ENCODE measurements around the gene CDC37.
A peak's percentile ranks its signal among the peaks of the same experiment; 100 is the strongest.

The CDC37 gene

DNA sequence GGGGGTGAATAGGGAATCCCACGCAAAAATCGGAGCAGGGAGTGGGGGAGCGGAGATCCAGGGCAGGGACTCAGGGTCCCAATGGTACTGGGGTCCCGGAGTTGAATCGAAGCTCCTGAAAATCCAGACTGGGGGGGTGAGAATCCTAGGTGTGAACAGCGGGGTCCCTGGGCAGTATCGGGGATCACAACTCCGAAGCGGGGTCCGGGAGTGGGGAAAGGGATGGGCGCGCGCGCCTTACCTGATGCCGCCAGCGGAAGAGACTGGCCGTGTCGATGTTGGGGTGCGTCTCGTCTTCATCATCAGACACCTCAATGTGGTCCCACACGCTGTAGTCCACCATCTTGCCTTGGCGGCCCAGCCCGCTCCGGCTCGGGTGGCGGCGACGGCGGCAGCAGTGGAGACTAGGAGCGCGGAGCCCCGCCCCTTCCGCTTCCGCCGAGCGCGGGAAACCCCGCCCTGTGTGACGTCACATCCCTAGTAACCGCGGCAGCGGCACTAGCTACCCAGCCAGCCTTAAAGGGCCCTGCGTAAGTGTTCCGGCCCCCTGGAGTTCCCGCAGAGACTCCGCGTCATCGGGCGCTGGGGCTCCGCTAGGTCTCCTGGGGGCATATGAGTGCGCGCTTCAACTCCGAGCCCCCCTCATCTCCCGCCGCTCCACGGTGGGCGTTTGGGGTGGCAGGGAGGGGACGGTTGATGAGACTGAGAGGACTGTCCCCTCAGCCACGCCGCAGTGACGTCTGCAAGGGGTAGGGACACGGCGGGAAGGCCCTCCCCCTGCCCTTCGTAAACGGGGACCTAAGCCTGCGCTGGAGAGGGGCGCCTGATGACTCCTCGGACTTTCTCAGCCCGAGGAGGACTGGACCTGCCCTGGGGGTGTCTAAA lies at the start of gene CDC37:
CDC37 (minus strand) TSS at position 406 of the 885 bp plus-strand sequence; CDS start at position 343, 63 bp downstream.
- Mint-ChIP-seq H3K9me3 (no peaks in the 10 kb centered on the region), H3K4me3 (peak within 1 kb of the TSS; percentile 98), H3K27ac (peak within 1 kb of the TSS; percentile 97), H3K36me3 (ENCODE audit: low read depth) (peaks cover 46% of the 10 kb centered on the region), H3K4me1 (ENCODE audit: low read depth) (peaks cover 74% of the 10 kb centered on the region), H3K27me3 (no peaks in the 10 kb centered on the region)
- DNase-seq, result peak; percentile 99

DNA sequence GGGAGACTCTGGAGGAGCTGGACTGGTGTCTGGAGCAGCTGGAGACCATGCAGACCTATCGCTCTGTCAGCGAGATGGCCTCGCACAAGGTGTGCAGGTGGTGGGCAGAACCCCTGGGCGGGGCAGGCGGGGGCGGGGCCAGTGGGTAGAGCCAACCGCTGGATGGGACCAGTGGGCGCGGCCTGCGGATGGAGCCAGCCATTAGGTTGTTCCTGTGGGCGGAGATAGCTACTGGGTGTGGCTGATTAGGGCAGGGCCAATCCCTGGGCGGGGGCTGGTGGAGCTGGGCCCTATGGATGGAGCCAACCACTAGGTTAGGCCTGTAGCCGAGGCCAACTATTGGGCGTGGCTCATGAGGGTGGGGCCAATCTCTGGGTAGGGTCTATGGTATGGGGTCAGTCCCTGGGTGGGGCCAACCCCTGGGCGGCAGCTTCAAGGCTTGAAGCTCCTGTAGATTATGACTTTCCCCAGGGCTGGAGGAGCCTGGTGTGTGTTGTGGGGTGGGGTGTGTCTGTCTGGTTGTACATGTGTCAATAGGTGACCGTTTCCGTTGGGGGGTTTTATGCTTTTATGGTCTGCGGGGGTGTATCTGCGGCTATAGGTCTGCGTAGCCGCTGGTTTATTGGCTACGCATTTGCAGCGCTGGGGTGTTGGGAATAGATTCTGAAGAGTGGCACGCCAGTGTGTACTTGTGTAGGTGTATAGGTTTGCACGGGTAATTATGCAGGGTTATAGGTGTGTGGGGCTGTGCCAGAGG lies 47.7 kb upstream of the CDC37 start:
- Mint-ChIP-seq H3K4me1 (ENCODE audit: low read depth) (peaks cover 2% of the 10 kb centered on the region), H3K36me3 (ENCODE audit: low read depth) (peaks cover 4% of the 10 kb centered on the region), H3K27ac (no peak overlapping the region), H3K4me3 (no peak overlapping the region), H3K27me3 (peaks cover 3% of the 10 kb centered on the region), H3K9me3 (no peaks in the 10 kb centered on the region)
- no peak for DNase-seq

- H3K4me1 Mint-ChIP-seq (ENCODE audit: low read depth), result peaks cover 2% of the 10 kb centered on the region
- peaks cover 3% of the 10 kb centered on the region for H3K27me3 Mint-ChIP-seq
- no peak overlapping the region for H3K27ac Mint-ChIP-seq
- no peak for DNase-seq
- no peaks in the 10 kb centered on the region for H3K9me3 Mint-ChIP-seq
- no peak overlapping the region for H3K4me3 Mint-ChIP-seq
- peaks cover 4% of the 10 kb centered on the region for H3K36me3 Mint-ChIP-seq (ENCODE audit: low read depth)
Observed at GRCh38 chr19:10450191-10450852, 47.0 kb upstream of the CDC37 start.

DNA sequence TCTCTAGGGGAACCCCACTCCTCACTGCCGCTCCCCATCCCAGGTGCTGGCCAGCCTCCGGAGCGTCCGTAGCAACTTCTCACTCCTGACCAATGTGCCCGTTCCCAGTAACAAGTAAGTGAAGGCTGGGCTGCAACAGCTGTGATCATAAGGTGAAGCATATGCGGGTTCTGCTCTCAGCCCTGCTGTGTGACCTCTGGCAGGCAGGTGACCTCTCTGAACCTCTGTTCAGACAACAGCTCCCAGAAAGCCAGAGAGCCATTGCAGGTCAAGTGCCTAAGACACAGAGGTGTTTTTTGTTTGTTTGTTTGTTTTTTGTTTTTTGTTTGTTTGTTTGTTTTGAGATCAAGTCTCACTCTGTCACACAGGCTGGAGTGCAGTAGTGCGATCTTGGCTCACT lies 45.7 kb upstream of the CDC37 start:
- peaks cover 2% of the 10 kb centered on the region for H3K4me1 Mint-ChIP-seq (ENCODE audit: low read depth)
- H3K36me3 Mint-ChIP-seq (ENCODE audit: low read depth), result peaks cover 4% of the 10 kb centered on the region
- H3K4me3 Mint-ChIP-seq, result no peak overlapping the region
- no peaks in the 10 kb centered on the region for H3K9me3 Mint-ChIP-seq
- H3K27me3 Mint-ChIP-seq, result peaks cover 3% of the 10 kb centered on the region
- no peak for DNase-seq
- H3K27ac Mint-ChIP-seq, result no peak overlapping the region

DNA sequence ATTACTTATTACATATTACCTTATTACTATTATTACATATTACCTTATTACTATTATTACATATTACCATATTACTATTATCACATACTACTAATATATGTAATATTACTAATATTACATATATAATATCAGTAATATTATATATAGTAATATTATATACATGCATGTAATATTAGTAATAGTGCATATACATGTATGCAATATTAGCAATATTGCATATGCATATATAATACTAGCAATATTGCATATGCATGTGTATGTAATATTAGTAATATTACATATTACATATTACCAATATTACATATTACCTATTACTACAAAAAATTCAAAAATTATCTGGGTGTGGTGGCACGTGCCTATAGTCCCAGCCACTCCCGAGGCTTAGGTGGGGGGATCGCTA lies 39.4 kb upstream of the CDC37 start:
- no peak for DNase-seq
- no peak overlapping the region for H3K4me3 Mint-ChIP-seq
- H3K36me3 Mint-ChIP-seq (ENCODE audit: low read depth), result no peaks in the 10 kb centered on the region
- no peak overlapping the region for H3K27ac Mint-ChIP-seq
- no peaks in the 10 kb centered on the region for H3K9me3 Mint-ChIP-seq
- no peaks in the 10 kb centered on the region for H3K27me3 Mint-ChIP-seq
- H3K4me1 Mint-ChIP-seq (ENCODE audit: low read depth), result no peaks in the 10 kb centered on the region

DNA sequence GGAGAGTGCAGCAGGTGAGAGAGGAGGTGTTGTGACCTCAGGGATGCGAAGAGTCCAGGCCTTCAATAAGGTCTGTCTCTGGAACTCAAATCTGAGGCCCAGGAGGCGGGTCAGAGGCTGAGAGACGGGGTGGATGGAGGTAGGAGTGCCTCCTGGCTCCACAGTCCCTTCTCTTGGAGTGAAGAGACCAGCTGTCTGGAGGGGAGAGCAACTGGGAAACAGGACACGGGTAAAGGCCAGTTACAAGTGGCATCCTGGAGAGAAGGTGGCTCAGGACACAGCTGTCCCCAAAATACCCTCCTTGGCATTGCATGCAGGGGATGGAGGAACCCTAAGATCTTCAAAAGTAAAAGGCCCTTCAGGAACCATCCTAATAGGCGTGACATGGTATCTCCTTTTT lies 36.2 kb upstream of the CDC37 start:
- Mint-ChIP-seq H3K9me3 (no peaks in the 10 kb centered on the region), H3K4me1 (ENCODE audit: low read depth) (peaks cover 5% of the 10 kb centered on the region), H3K4me3 (no peak overlapping the region), H3K36me3 (ENCODE audit: low read depth) (no peaks in the 10 kb centered on the region), H3K27me3 (no peaks in the 10 kb centered on the region), H3K27ac (no peak overlapping the region)
- no peak for DNase-seq

DNA sequence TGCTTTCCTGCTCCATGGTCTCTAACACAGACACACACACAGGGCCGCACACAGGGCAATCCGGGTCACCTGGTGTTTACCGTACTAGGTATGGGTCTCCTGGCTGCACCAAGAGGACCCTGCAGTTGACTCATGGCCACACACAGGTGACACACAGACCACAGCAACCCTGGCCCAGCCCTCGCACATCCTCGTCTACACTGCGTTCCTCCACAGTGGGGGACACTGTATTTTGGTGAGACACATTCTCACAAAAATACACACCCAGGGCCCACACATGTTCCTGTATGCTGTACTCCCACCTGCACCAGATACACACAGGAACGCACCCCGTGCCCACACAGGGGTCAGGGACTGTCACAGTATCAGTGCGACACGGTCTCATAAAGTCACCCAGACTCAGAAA lies 29.8 kb upstream of the CDC37 start:
- H3K4me3 Mint-ChIP-seq, result peak overlapping the region; percentile 27
- no peak for DNase-seq
- no peaks in the 10 kb centered on the region for H3K9me3 Mint-ChIP-seq
- H3K27ac Mint-ChIP-seq, result peak overlapping the region; percentile 29
- peaks cover 45% of the 10 kb centered on the region for H3K4me1 Mint-ChIP-seq (ENCODE audit: low read depth)
- peaks cover 34% of the 10 kb centered on the region for H3K27me3 Mint-ChIP-seq
- H3K36me3 Mint-ChIP-seq (ENCODE audit: low read depth), result no peaks in the 10 kb centered on the region

GRCh38 chr19:10432736-10433130 lies 29.4 kb upstream of the CDC37 start:
- H3K27me3 Mint-ChIP-seq, result peaks cover 37% of the 10 kb centered on the region
- H3K4me1 Mint-ChIP-seq (ENCODE audit: low read depth), result peaks cover 49% of the 10 kb centered on the region
- H3K9me3 Mint-ChIP-seq, result no peaks in the 10 kb centered on the region
- H3K4me3 Mint-ChIP-seq, result peak overlapping the region; percentile 27
- H3K36me3 Mint-ChIP-seq (ENCODE audit: low read depth), result no peaks in the 10 kb centered on the region
- H3K27ac Mint-ChIP-seq, result peak overlapping the region; percentile 29
- no peak for DNase-seq

- Mint-ChIP-seq H3K4me1 (ENCODE audit: low read depth) (peaks cover 55% of the 10 kb centered on the region), H3K27ac (peak overlapping the region; percentile 89), H3K27me3 (peaks cover 39% of the 10 kb centered on the region), H3K9me3 (no peaks in the 10 kb centered on the region), H3K4me3 (peak overlapping the region; percentile 73), H3K36me3 (ENCODE audit: low read depth) (no peaks in the 10 kb centered on the region)
- DNase-seq, result peak; percentile 76
Observed at GRCh38 chr19:10431943-10432735, 28.8 kb upstream of the CDC37 start.

DNA sequence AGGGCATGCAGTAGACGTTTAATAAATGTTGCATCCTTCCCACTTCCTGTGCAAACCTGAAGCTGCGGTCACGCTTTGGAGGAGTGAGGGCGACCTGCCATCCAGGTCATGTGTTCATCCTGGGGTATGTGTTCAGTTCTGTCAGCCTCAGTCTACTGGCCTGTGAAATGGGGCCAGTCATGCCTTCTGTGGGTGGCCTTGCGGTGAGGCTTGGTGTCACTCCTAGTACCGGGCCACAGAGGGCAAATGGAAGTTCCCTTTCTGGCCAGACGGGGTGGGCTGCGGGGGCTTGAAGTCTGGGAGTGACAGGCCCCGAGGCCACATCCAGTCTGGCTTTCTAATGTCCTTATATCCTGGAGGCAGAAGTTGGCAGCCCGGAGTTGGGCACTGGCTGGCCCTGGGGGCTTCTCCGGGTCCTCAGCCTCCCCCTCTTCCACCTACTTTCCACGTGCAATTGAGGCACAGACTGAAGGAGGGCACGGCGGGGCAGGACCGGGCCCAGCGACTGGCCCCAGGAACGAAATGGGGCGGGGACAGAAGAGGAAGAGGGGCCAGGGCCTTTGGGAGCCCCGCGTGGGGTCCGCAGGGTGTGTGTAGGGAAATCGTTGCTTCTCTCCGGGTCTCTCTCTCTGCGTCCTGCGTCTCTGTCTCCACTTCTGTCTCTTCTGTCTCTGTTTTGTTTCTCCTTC lies 28.1 kb upstream of the CDC37 start:
- Mint-ChIP-seq H3K36me3 (ENCODE audit: low read depth) (no peaks in the 10 kb centered on the region), H3K27me3 (peaks cover 41% of the 10 kb centered on the region), H3K27ac (peak overlapping the region; percentile 89), H3K4me1 (ENCODE audit: low read depth) (peaks cover 58% of the 10 kb centered on the region), H3K4me3 (peak overlapping the region; percentile 73), H3K9me3 (no peaks in the 10 kb centered on the region)
- DNase-seq, result peak; percentile 56

GRCh38 chr19:10430505-10431253 lies 27.3 kb upstream of the CDC37 start:
- Mint-ChIP-seq H3K36me3 (ENCODE audit: low read depth) (no peaks in the 10 kb centered on the region), H3K27ac (peak overlapping the region; percentile 89), H3K4me3 (peak overlapping the region; percentile 73), H3K27me3 (peaks cover 41% of the 10 kb centered on the region), H3K9me3 (no peaks in the 10 kb centered on the region), H3K4me1 (ENCODE audit: low read depth) (peaks cover 59% of the 10 kb centered on the region)
- DNase-seq, result peak; percentile 46

DNA sequence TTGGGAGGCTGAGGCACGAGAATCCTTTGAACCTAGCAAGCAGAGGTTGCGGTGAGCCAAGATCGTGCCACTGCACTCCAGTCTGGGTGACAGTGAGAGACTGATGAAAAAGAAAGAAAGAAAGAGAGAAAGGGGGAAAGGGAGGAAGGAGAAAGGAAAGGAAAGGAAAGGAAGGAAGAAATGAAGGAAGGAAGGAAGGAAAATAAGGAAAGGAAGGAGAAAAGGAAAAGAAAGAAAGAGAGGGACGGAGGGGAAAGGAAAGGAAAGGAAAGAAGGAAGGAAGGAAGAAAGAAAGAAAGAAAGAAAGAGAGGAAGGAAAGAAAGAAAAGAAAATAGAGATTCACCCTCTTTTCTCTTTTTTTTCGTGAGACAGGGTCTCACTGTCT lies 25.6 kb upstream of the CDC37 start:
- peaks cover 73% of the 10 kb centered on the region for H3K4me1 Mint-ChIP-seq (ENCODE audit: low read depth)
- H3K27ac Mint-ChIP-seq, result no peak overlapping the region
- H3K4me3 Mint-ChIP-seq, result no peak overlapping the region
- no peaks in the 10 kb centered on the region for H3K36me3 Mint-ChIP-seq (ENCODE audit: low read depth)
- no peaks in the 10 kb centered on the region for H3K9me3 Mint-ChIP-seq
- peaks cover 41% of the 10 kb centered on the region for H3K27me3 Mint-ChIP-seq
- DNase-seq, result no peak

DNA sequence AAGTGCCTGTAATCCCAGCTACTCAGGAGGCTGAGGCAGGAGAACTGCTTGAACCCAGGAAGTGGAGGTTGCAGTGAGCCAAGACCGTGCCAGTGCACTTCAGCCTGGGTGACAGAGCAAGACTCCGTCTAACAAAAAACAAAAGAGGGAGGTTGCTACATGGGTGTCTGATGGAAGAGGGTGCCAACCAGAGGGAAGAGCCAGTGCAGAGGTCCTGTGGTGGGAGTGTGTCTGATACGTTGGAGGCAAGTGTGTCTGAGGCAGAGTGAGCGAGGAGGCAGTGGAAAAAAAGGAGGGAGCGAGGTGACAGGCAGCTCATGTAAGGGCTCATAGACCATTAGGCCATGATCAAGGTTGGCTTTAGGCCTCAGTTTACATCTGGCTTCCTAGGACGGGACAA lies 23.8 kb upstream of the CDC37 start:
- Mint-ChIP-seq H3K27ac (peak overlapping the region; percentile 10), H3K27me3 (peaks cover 57% of the 10 kb centered on the region), H3K36me3 (ENCODE audit: low read depth) (no peaks in the 10 kb centered on the region), H3K4me1 (ENCODE audit: low read depth) (peaks cover 75% of the 10 kb centered on the region), H3K9me3 (no peaks in the 10 kb centered on the region), H3K4me3 (no peak overlapping the region)
- no peak for DNase-seq
